ENCODE measurements around the gene KCNH2.

Gene KCNH2

GRCh38 chr7:150924369-150924781, 53.7 kb downstream of the KCNH2 start:
- H3K4me3 ChIP-seq (replicated peaks; ENCODE audit: low read depth, low read length), result no peak overlapping the region
- TF ChIP-seq, protein P1, sequence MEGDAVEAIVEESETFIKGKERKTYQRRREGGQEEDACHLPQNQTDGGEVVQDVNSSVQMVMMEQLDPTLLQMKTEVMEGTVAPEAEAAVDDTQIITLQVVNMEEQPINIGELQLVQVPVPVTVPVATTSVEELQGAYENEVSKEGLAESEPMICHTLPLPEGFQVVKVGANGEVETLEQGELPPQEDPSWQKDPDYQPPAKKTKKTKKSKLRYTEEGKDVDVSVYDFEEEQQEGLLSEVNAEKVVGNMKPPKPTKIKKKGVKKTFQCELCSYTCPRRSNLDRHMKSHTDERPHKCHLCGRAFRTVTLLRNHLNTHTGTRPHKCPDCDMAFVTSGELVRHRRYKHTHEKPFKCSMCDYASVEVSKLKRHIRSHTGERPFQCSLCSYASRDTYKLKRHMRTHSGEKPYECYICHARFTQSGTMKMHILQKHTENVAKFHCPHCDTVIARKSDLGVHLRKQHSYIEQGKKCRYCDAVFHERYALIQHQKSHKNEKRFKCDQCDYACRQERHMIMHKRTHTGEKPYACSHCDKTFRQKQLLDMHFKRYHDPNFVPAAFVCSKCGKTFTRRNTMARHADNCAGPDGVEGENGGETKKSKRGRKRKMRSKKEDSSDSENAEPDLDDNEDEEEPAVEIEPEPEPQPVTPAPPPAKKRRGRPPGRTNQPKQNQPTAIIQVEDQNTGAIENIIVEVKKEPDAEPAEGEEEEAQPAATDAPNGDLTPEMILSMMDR (IDR thresholded peaks at IDR 0.05; ENCODE audit: low read depth, low read length, missing control alignments), result no peak
- DNase-seq (ENCODE audit: extremely low read depth, low read depth), result no peak

DNA sequence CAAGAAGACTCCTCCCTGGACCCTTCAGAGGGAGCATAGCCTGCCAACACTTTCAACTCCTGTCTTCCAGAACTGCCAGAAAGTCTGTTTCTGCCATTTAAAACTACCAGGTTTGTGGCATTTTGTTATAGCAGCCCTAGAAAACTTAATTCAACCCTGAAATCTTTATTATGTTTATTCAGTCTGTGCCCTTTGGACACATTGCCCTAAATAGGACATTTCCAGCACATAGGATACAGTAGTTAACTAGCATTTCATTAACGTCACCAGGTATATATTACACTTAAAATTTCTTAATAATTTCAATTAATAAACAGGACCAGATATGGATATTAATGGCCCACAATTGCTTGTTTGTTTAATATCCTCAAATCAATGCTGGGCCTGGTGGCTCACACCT, 54.3 kb downstream of the KCNH2 start:
- no peak overlapping the region for H3K4me3 ChIP-seq (replicated peaks; ENCODE audit: low read depth, low read length)
- no peak for DNase-seq (ENCODE audit: extremely low read depth, low read depth)
- TF ChIP-seq, protein P1 (IDR thresholded peaks at IDR 0.05; ENCODE audit: low read depth, low read length, missing control alignments), result no peak

GRCh38 chr7:150923196-150923595, 54.9 kb downstream of the KCNH2 start:
- no peak for DNase-seq (ENCODE audit: extremely low read depth, low read depth)
- no peak overlapping the region for H3K4me3 ChIP-seq (replicated peaks; ENCODE audit: low read depth, low read length)
- TF ChIP-seq, protein P1 (IDR thresholded peaks at IDR 0.05; ENCODE audit: low read depth, low read length, missing control alignments), result no peak

- TF ChIP-seq, protein P1 (IDR thresholded peaks at IDR 0.05; ENCODE audit: low read depth, low read length, missing control alignments), result no peak
- DNase-seq (ENCODE audit: extremely low read depth, low read depth), result no peak
- no peak overlapping the region for H3K4me3 ChIP-seq (replicated peaks; ENCODE audit: low read depth, low read length)
Observed at GRCh38 chr7:150919160-150919559, 59.0 kb downstream of the KCNH2 start.

DNA sequence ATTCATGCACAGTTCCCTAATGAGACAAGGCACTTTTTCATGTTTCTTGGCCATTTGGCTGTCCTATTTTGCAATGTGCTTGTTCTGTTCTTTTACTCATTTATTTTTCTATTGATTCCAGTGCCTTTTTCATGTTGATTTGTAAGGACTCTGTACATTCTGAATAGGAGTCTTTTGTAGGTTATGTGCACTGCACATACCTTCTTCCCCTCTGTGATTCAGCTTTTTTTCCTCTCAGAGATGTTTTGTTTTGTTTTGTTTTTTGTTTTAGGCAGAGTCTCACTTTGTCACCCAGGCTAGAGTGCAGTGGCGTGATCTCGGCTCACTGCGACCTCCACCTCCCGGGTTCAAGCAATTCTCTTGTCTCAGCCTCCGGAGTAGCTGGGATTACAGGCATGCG, 59.7 kb downstream of the KCNH2 start:
- H3K4me3 ChIP-seq (replicated peaks; ENCODE audit: low read depth, low read length), result no peak overlapping the region
- TF ChIP-seq, protein P1 (IDR thresholded peaks at IDR 0.05; ENCODE audit: low read depth, low read length, missing control alignments), result no peak
- DNase-seq (ENCODE audit: extremely low read depth, low read depth), result no peak

GRCh38 chr7:150917969-150918368, 60.2 kb downstream of the KCNH2 start:
- TF ChIP-seq, protein P1 (IDR thresholded peaks at IDR 0.05; ENCODE audit: low read depth, low read length, missing control alignments), result no peak
- H3K4me3 ChIP-seq (replicated peaks; ENCODE audit: low read depth, low read length), result no peak overlapping the region
- DNase-seq (ENCODE audit: extremely low read depth, low read depth), result no peak

DNA sequence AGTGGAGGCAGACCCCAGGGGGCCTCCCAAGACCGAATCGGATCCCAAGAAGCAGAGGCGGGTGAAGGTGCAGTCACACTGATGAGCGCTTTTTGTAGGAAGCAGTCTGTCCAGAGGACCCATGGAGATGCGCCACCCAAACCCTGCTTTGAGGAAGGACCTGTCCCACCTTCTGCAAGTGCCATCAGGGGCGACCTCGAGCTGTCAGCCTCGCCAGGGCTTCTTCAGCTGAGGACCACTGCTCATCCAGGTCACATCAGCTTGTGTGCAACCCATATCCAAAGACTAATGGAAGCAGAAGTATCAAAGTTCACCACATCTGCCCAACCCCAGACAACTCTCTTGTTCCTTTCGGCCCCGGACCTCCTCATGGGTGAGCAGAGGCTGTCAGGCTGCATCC, 61.5 kb downstream of the KCNH2 start:
- TF ChIP-seq, protein P1 (IDR thresholded peaks at IDR 0.05; ENCODE audit: low read depth, low read length, missing control alignments), result no peak
- H3K4me3 ChIP-seq (replicated peaks; ENCODE audit: low read depth, low read length), result no peak overlapping the region
- DNase-seq (ENCODE audit: extremely low read depth, low read depth), result no peak

Measured in HFF-Myc (cell line).